HG02759 (cell line): ENCODE results near the gene LCN15.

ENCODE experiments used
- ATAC-seq: cut with Tn5 transposase; IDR thresholded peaks from one replicate; pipeline ENCODE4 v1.9.1; 2021; ENCODE audit warnings: mild to moderate bottlenecking, moderate library complexity; ENCODE audit not compliant: unreplicated experiment

Gene LCN15

GRCh38 chr9:136741883-136742571, 22.3 kb downstream of the LCN15 start:
- no peak for ATAC-seq

DNA sequence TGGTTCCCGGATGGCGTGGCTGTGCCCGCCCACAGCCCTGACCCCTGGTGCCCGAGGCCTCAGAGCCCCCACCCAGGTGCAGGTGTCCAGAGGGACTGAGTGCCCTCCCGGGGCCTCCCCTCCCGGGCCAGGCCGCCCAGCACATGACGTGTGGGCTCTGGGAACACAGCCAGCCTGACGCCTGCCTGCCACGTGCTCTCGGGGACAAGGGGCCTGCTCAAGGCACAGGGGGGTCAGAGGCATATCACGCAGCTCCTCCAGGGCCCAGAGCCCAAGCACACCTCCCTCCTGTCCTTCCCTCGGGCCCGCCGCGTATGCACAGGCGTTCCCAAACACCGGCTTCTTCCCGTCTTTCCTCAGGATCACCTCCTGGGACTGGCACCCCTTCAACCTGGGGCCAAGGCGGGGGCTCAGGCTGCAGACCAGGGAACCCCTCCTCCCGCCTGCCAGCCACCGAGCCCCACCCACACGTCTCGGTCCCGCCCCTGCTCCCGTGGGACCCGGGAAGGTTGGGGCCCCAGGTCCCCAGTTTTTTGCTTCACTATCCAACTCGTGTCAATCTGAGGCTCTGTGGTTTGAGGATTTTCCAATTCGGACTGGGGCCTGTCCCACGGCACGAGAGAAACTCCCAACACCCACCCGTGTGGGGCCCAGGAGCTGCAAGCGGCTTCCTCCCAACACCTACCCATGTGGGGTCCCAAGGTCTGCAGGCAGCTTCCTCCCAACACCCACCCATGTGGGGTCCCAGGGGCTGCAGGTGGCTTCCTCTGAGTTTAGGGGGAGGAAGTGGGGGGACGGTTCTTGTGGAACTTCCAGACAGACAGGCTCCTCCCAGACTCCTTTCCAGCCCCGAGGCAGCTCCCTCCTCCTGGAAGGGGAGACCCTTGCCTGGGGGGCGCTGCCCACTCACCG, 23.1 kb downstream of the LCN15 start:
- ATAC-seq, result no peak

DNA sequence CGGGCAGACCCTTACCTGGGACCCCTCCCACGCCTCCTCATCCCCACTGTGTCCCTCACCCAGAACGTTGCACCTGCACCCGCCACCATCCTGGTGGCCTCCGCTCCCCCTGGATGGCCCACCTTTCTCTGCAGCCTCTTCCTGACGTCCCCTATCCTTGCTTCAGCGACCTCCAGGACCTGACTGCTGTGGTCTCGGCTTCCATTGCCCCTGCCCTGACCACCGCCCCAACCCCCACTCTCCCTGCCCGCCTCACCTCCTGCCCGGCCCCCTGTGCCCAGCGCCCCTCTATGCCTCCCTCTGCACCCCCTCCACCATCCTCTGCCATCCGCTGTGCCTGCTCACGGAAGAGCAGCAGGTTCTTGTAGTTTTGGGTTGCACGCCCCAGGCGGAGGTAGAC, 23.8 kb downstream of the LCN15 start:
- no peak for ATAC-seq

DNA sequence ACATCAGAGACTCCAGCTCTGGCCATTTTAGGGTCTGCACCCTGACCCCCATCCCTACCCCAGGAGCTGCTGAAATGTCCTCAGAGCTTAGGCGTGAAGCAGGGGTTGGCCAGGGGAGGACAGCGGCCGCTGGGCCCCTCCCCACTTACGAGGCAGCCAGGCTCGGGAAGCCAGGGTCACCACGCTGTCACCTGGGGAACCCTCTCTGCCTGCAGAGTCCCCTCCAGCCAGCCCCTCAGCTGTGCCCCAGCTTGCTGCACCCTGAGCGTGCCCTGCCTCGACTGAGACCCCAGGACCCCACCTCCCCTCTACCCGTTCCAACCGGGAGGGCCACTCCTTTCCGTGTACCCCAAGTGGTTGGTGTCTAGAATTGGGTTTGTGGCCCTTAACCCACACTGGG, 24.2 kb downstream of the LCN15 start:
- no peak for ATAC-seq

DNA sequence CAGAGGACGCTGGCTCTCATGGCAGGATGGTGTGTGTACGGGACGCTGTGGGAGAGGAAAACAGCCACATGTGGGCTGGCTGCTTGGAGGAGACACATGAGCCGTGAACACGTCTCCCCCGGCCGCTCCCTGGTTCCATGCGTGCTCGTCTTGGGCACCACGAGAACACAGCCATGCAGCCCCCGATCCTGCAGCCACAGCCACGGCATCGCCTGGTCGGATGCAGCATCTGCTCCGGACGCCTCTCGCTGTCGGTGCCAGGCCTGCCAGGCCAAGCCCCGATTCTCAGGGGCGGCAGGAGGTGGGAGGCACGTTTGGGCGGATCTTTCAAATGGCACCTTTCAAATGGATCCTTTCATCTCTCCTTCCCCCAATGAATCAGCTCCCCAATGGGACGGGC, 24.8 kb downstream of the LCN15 start:
- ATAC-seq, result no peak

- no peak for ATAC-seq
Measured at GRCh38 chr9:136738960-136739359, 25.4 kb downstream of the LCN15 start.

DNA sequence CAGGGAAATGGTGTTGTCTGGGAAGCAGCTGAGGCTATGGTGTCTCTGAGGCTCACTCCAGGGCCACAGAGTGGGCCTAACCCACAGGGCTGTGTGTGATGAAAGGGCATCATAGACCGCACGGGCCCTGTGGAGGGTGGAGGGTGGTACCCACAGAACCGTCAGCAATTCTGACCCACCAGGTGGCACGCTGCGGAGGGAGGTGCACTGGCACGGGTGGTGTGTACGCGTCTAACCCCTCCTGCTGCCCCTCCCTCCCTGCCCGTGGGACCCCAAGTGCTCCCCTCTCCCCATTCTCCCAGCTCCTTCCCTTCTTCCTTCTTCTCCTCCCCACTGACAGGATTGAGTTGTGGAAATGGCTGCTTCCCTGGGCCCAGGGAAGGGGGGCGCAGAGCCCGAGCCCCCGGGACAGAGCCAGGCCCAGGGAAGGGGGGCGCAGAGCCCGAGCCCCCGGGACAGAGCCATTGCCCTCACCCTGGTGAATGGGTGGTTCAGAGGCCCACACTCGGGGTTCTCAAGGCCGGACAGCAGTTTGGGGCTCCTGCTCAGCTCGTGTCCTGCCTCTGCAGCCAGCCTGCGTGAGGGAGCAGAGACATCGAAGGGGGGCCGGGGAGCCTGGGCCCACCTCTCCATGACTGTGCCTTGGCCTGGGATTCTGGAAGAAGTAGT, 28.4 kb downstream of the LCN15 start:
- ATAC-seq, result no peak

GRCh38 chr9:136734837-136735496, 29.4 kb downstream of the LCN15 start:
- ATAC-seq, result no peak

DNA sequence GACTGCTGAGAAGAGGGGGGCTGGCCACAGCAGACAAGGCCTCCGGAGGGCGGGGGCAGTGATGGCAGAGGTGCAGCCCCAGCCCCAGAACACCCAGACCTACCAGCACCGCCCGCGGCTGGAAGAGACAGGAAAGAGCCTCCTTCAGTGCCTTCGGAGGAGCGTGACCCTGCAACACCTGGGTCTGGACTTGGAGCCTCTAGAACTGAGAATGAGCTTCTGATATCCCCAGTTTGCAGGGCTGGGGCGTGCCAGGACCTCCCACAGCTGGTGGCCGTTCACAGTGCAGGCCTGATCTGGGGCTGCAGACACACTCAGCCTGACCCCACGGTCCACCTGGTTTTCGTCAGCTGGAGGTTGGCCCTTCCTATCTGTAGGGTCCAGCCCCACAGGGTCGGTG, 30.7 kb downstream of the LCN15 start:
- no peak for ATAC-seq

- no peak for ATAC-seq
Measured at GRCh38 chr9:136732444-136733178, 31.7 kb downstream of the LCN15 start.

DNA sequence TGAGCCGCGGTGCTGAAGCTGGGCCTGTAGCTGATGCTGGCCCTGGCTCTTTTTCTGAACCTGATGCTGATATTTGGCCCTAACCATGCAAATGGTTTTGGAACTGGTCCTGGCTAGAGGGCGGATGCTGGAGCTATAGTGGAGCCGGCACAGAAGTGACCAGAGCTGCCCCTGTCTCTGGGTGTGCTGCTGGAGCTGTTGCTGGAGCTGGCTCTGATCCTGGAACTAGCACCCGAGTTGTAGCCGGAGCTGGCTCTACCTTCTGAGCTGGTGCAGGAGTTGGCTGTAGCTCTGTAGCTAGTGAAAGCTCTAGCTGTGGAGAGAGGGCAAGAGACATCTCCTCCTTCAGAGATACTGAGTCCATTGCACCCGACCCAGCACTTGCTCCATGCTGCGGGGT, 34.4 kb downstream of the LCN15 start:
- no peak for ATAC-seq

GRCh38 chr9:136729144-136729543, 35.2 kb downstream of the LCN15 start:
- no peak for ATAC-seq

- ATAC-seq, result peak; percentile 32
Measured at GRCh38 chr9:136728548-136729123, 35.7 kb downstream of the LCN15 start.

- peak; percentile 70 for ATAC-seq
Measured at GRCh38 chr9:136728080-136728547, 36.2 kb downstream of the LCN15 start.

- ATAC-seq, result no peak
Measured at GRCh38 chr9:136726631-136727191, 37.6 kb downstream of the LCN15 start.

GRCh38 chr9:136726118-136726517, 38.2 kb downstream of the LCN15 start:
- ATAC-seq, result no peak

DNA sequence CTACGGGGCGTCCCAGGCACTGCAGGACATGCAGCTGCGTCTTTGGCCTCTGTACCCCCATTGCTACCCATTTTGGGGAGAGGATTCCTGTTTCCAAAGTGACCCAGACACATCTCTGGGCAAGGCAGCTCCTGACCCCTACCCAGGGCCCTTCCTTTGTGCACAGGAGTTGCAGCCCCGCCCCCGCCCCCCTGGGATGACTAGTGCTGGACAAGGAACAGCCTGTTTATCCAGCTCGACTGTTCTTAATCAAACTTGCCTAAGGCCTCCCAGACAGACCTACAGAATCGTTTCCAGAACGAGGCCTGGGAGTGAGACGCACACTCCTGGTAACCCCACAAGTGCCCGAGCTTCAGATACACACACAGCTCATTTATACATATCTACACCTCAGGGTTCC, 38.7 kb downstream of the LCN15 start:
- ATAC-seq, result no peak

GRCh38 chr9:136724772-136725171, 39.5 kb downstream of the LCN15 start:
- ATAC-seq, result no peak

DNA sequence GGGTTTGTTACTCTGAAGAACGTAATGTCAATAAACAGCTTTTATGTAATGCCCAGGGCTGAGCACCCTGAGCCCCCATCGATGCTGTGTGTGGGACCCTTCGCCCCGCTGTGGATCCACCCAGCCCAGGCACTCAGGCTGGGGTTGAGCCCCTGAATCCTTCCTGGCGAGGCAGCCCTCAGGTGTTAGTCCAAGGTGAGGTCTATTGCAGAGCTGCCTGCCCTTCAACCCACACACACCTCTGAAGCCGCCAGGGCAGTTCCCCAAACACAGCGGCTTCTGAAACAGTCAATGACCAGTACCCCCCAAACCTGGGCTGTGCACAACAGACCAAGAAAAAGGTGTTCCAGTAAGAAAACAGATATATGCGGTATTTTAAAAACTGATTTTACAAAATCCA, 40.3 kb downstream of the LCN15 start:
- ATAC-seq, result no peak
